ENCODE measurements around the gene S100A5. TPM values are rescaled to one million over a fixed set of nuclear protein-coding genes. Genes with fewer than 3 reads are reported as not detected.
A peak's percentile ranks its signal among the peaks of the same experiment; 100 is the strongest.

Gene S100A5
- total and polyA plus RNA-seq, 10 of the 15 experiments (the other 5 are each of a cell fraction or from before 2014, with no cell fraction given): 0.47 to 0.75 (median 0.56) TPM; not detected in 6

GRCh38 chr1:153568367-153569099 is 27.8 kb upstream of the S100A5 start (continued):
- TF ChIP-seq HSF1 (IDR thresholded peaks at IDR 0.05; ENCODE audit: low read depth, low read length) (no peak), EZH2 (IDR thresholded peaks at IDR 0.05; ENCODE audit: borderline replicate concordance, control insufficient read depth, low read depth, low read length) (no peak), ZNF207 (IDR thresholded peaks at IDR 0.05; ENCODE audit: borderline replicate concordance) (peak; percentile 69; the same call in 1 of the 2 replicates), FOXK2 (IDR thresholded peaks at IDR 0.05) (no peak), NKRF (conservative IDR thresholded peaks at IDR 0.05) (0 out of 2 replicates have a peak, but pooled peaks have one; percentile 19), YY1 (IDR thresholded peaks at IDR 0.05; ENCODE audit: low read depth, low read length) (peak; percentile 79), EGR1 (IDR thresholded peaks at IDR 0.05; ENCODE audit: borderline replicate concordance in 1 of 2, low read depth in 2 of 2, low read length in 2 of 2) (no peak), RCOR1 (conservative IDR thresholded peaks at IDR 0.05; ENCODE audit: low read depth, low read length) (no peak), RELA (IDR thresholded peaks at IDR 0.05; ENCODE audit: borderline replicate concordance, partially characterized antibody) (no peak), IRF4 (IDR thresholded peaks at IDR 0.05; ENCODE audit: low read depth, low read length) (peak; percentile 34; the same call in 1 of the 2 replicates), PBX3 (IDR thresholded peaks at IDR 0.05; ENCODE audit: insufficient replicate concordance, low read depth, low read length) (no peak), YBX1 (IDR thresholded peaks at IDR 0.05) (no peak), HDAC2 (IDR thresholded peaks at IDR 0.05) (no peak), CREM (IDR thresholded peaks at IDR 0.05; ENCODE audit: low read depth) (peak; percentile 51; the same call in 1 of the 2 replicates), IKZF2 (IDR thresholded peaks at IDR 0.05) (peak; percentile 42 to 54), RB1 (IDR thresholded peaks at IDR 0.05; ENCODE audit: borderline replicate concordance) (peak; percentile 51; the same call in 1 of the 2 replicates), MTA3 (IDR thresholded peaks at IDR 0.05; ENCODE audit: borderline replicate concordance, low read length) (no peak), MYC (IDR thresholded peaks at IDR 0.05; ENCODE audit: insufficient read depth, insufficient read length, insufficient replicate concordance, low read length, severe bottlenecking) (no peak)
- TF ChIP-seq, protein P1, sequence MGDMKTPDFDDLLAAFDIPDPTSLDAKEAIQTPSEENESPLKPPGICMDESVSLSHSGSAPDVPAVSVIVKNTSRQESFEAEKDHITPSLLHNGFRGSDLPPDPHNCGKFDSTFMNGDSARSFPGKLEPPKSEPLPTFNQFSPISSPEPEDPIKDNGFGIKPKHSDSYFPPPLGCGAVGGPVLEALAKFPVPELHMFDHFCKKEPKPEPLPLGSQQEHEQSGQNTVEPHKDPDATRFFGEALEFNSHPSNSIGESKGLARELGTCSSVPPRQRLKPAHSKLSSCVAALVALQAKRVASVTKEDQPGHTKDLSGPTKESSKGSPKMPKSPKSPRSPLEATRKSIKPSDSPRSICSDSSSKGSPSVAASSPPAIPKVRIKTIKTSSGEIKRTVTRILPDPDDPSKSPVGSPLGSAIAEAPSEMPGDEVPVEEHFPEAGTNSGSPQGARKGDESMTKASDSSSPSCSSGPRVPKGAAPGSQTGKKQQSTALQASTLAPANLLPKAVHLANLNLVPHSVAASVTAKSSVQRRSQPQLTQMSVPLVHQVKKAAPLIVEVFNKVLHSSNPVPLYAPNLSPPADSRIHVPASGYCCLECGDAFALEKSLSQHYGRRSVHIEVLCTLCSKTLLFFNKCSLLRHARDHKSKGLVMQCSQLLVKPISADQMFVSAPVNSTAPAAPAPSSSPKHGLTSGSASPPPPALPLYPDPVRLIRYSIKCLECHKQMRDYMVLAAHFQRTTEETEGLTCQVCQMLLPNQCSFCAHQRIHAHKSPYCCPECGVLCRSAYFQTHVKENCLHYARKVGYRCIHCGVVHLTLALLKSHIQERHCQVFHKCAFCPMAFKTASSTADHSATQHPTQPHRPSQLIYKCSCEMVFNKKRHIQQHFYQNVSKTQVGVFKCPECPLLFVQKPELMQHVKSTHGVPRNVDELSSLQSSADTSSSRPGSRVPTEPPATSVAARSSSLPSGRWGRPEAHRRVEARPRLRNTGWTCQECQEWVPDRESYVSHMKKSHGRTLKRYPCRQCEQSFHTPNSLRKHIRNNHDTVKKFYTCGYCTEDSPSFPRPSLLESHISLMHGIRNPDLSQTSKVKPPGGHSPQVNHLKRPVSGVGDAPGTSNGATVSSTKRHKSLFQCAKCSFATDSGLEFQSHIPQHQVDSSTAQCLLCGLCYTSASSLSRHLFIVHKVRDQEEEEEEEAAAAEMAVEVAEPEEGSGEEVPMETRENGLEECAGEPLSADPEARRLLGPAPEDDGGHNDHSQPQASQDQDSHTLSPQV (IDR thresholded peaks at IDR 0.05): no peak
- TF ChIP-seq, protein P2, sequence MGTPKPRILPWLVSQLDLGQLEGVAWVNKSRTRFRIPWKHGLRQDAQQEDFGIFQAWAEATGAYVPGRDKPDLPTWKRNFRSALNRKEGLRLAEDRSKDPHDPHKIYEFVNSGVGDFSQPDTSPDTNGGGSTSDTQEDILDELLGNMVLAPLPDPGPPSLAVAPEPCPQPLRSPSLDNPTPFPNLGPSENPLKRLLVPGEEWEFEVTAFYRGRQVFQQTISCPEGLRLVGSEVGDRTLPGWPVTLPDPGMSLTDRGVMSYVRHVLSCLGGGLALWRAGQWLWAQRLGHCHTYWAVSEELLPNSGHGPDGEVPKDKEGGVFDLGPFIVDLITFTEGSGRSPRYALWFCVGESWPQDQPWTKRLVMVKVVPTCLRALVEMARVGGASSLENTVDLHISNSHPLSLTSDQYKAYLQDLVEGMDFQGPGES (IDR thresholded peaks at IDR 0.05): no peak

All from GM12878 (cell line).